Measurements from ENCODE around the gene ZNF664. TPM values are rescaled to one million over a fixed set of nuclear protein-coding genes. Genes with fewer than 3 reads are reported as not detected.

The ZNF664 gene
- total RNA-seq, 2 donors from 2014 or later, result 131 to 139 TPM

- Histone ChIP-seq H3K9ac (ENCODE audit: extremely low read depth, low read length, poor library complexity, severe bottlenecking) (no peak overlapping the region), H3K4me1 (ENCODE audit: control insufficient read depth, insufficient read depth, low read length) (peaks cover 3% of the 10 kb centered on the region), H3K27ac (ENCODE audit: low read depth, low read length) (no peak overlapping the region), H3K36me3 (ENCODE audit: control insufficient read depth, insufficient read depth, low read length) (no peaks in the 10 kb centered on the region), H3K27me3 (ENCODE audit: control insufficient read depth, insufficient read depth, low read length, poor library complexity, severe bottlenecking) (no peaks in the 10 kb centered on the region), H3K4me3 (ENCODE audit: low read length) (no peak overlapping the region), H3K9me3 (ENCODE audit: control insufficient read depth, low read length) (peaks cover 8% of the 10 kb centered on the region)
- H3K4me1 Mint-ChIP-seq, result peaks cover 3% of the 10 kb centered on the region
- peaks cover 6% of the 10 kb centered on the region for H3K9me3 Mint-ChIP-seq
- DNase-seq, result no peak
- H3K27me3 Mint-ChIP-seq (ENCODE audit: insufficient read depth), result no peaks in the 10 kb centered on the region
- H3K27ac Mint-ChIP-seq, result no peak overlapping the region
- no peaks in the 10 kb centered on the region for H3K36me3 Mint-ChIP-seq (ENCODE audit: low read depth)
- 91 to 92% methylated on average over 10 of the region's 10 CpGs for WGBS, 2 experiments (ENCODE audit: insufficient coverage in 1 of 2, insufficient read length in 1 of 2)
- H3K4me3 Mint-ChIP-seq, result no peak overlapping the region
- TF ChIP-seq, protein P1, sequence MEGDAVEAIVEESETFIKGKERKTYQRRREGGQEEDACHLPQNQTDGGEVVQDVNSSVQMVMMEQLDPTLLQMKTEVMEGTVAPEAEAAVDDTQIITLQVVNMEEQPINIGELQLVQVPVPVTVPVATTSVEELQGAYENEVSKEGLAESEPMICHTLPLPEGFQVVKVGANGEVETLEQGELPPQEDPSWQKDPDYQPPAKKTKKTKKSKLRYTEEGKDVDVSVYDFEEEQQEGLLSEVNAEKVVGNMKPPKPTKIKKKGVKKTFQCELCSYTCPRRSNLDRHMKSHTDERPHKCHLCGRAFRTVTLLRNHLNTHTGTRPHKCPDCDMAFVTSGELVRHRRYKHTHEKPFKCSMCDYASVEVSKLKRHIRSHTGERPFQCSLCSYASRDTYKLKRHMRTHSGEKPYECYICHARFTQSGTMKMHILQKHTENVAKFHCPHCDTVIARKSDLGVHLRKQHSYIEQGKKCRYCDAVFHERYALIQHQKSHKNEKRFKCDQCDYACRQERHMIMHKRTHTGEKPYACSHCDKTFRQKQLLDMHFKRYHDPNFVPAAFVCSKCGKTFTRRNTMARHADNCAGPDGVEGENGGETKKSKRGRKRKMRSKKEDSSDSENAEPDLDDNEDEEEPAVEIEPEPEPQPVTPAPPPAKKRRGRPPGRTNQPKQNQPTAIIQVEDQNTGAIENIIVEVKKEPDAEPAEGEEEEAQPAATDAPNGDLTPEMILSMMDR (conservative IDR thresholded peaks at IDR 0.05), result no peak
Measured at GRCh38 chr12:124041907-124042306, 68.9 kb downstream of the ZNF664 start.

DNA sequence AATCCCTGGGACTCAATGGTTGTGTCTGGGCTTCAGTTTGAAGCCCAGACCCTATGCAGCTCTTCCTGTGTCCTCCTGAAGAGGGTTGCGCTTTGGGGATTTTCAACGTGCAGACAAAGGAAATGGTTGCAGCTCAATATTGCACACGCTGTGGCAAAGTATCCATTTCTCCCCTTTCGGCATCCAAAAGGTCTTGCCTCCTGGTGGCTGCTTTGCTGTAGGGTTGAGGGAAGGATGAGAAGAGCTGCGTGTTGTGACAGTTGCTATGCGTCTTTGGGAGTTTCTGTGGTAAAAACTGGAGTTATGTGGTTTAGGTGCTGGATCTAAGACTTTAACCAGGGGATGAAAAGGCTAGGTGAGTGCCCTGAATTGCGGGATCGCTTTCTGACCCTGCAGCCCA, 71.0 kb downstream of the ZNF664 start:
- Histone ChIP-seq H3K4me3 (ENCODE audit: low read length) (no peak overlapping the region), H3K27me3 (ENCODE audit: control insufficient read depth, insufficient read depth, low read length, poor library complexity, severe bottlenecking) (no peaks in the 10 kb centered on the region), H3K9ac (ENCODE audit: extremely low read depth, low read length, poor library complexity, severe bottlenecking) (no peak overlapping the region), H3K4me1 (ENCODE audit: control insufficient read depth, insufficient read depth, low read length) (peaks cover 3% of the 10 kb centered on the region), H3K9me3 (ENCODE audit: control insufficient read depth, low read length) (peaks cover 22% of the 10 kb centered on the region), H3K36me3 (ENCODE audit: control insufficient read depth, insufficient read depth, low read length) (no peaks in the 10 kb centered on the region), H3K27ac (ENCODE audit: low read depth, low read length) (no peak overlapping the region)
- no peak for DNase-seq
- WGBS, 2 experiments (ENCODE audit: insufficient coverage in 1 of 2, insufficient read length in 1 of 2), result 92 to 93% methylated on average over 7 to 8 of the region's 8 CpGs
- TF ChIP-seq, protein P1 (conservative IDR thresholded peaks at IDR 0.05), result peak; percentile 52
- Mint-ChIP-seq H3K4me3 (no peak overlapping the region), H3K27me3 (ENCODE audit: insufficient read depth) (no peaks in the 10 kb centered on the region), H3K9me3 (peaks cover 24% of the 10 kb centered on the region), H3K36me3 (ENCODE audit: low read depth) (peaks cover 8% of the 10 kb centered on the region), H3K4me1 (no peaks in the 10 kb centered on the region), H3K27ac (no peak overlapping the region)

DNA sequence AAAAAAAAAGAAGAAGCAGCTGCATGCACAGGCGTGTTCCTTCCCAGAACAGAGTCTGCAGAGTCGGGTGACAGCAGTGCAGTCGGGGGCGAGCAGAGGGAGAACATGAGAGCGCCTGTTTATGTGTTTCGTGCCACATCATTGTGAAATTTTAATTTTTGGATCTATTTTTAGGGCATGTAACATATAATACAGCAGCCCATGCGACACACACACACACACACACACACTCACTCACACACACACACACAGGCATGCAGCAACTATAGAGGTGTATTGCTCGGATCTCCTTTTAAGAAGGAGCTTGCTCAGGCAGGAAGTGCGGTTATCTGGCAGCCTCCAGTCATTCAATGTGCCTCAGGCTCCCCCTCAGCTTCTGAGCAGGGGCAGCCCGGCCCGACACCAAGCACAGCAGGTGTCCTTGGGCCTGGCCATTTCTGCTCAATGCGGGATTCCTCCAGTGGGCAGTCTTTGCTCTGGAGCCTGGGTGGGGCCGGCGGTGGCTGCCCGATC, 71.8 kb downstream of the ZNF664 start:
- Mint-ChIP-seq H3K9me3 (peaks cover 28% of the 10 kb centered on the region), H3K27ac (no peak overlapping the region), H3K36me3 (ENCODE audit: low read depth) (peaks cover 8% of the 10 kb centered on the region), H3K4me3 (no peak overlapping the region), H3K4me1 (no peaks in the 10 kb centered on the region), H3K27me3 (ENCODE audit: insufficient read depth) (no peaks in the 10 kb centered on the region)
- Histone ChIP-seq H3K27ac (ENCODE audit: low read depth, low read length) (no peak overlapping the region), H3K36me3 (ENCODE audit: control insufficient read depth, insufficient read depth, low read length) (no peaks in the 10 kb centered on the region), H3K4me1 (ENCODE audit: control insufficient read depth, insufficient read depth, low read length) (peaks cover 3% of the 10 kb centered on the region), H3K4me3 (ENCODE audit: low read length) (no peak overlapping the region), H3K27me3 (ENCODE audit: control insufficient read depth, insufficient read depth, low read length, poor library complexity, severe bottlenecking) (no peaks in the 10 kb centered on the region), H3K9ac (ENCODE audit: extremely low read depth, low read length, poor library complexity, severe bottlenecking) (no peak overlapping the region), H3K9me3 (ENCODE audit: control insufficient read depth, low read length) (peaks cover 22% of the 10 kb centered on the region)
- WGBS, 2 experiments (ENCODE audit: insufficient coverage in 1 of 2, insufficient read length in 1 of 2), result 64 to 65% methylated on average over 7 to 14 of the region's 15 CpGs
- DNase-seq, result no peak
- TF ChIP-seq, protein P1 (conservative IDR thresholded peaks at IDR 0.05), result no peak
